B cell (primary cell): ENCODE measurements around the gene TTLL1. TPM values are rescaled to one million over a fixed set of nuclear protein-coding genes. Genes with fewer than 3 reads are reported as not detected.

Experiments used
- ATAC-seq: fragments of 200-7000 bp; cut with Tn5 transposase; one replicate; pipeline ENCODE4 v1.10.0; 2021; ENCODE audit warnings: low read depth, mild to moderate bottlenecking, moderate number of reproducible peaks, moderate library complexity
- CTCF ChIA-PET: fragments of 350-600 bp; sonication (Branson Sonifier 250); formaldehyde crosslinking; loops from one replicate; lab custom pipeline; 2021; ENCODE audit warnings: antibody characterized with exemption, inconsistent platforms; lab: Charles Lee
- POLR2A ChIA-PET: fragments of 350-600 bp; sonication (Branson Sonifier 250); formaldehyde crosslinking; loops from one replicate; lab custom pipeline; 2021; ENCODE audit warnings: antibody characterized with exemption; lab: Charles Lee
- DNase-seq: peaks from one replicate; pipeline ENCODE4 v3.0.0; 2013
- H2AFZ ChIP-seq: 2 replicates; pipeline ENCODE4 v1.6.1; 2012; ENCODE audit warnings: mild to moderate bottlenecking, low read depth, low read length; ENCODE audit not compliant: insufficient read depth, poor library complexity, severe bottlenecking
- H3K27ac ChIP-seq, 2 donors: 1 replicate in 1 of 2; 2 replicates in 1 of 2; pipeline ENCODE4 v1.5.1; 2012 to 2013; ENCODE audit warnings: low read length in 2 of 2, mild to moderate bottlenecking in 2 of 2, moderate library complexity in 1 of 2
- H3K27me3 ChIP-seq, 4 experiments: fragments of 200-600 bp in 1 of 4; sonication (generic) in 1 of 4; replicated peaks in 1 of 4; 1 replicate in 2 of 4; 2 replicates in 2 of 4; pipeline versions ENCODE4 v1.6.1 to v1.7.0; 2013 to 2016; ENCODE audit warnings: low read length in 3 of 4, mild to moderate bottlenecking in 2 of 4, mixed read lengths in 1 of 4, moderate library complexity in 1 of 4; ENCODE audit not compliant: insufficient read depth in 4 of 4, control insufficient read depth in 3 of 4; ENCODE audit errors: control extremely low read depth in 1 of 4
- H3K36me3 ChIP-seq, 2 experiments: replicated peaks in 1 of 2; 1 replicate in 1 of 2; 2 replicates in 1 of 2; pipeline versions ENCODE4 v1.6.1 to v1.7.1; 2013; ENCODE audit warnings: low read length in 1 of 2; ENCODE audit not compliant: insufficient read depth in 2 of 2, control insufficient read depth in 1 of 2; ENCODE audit errors: control extremely low read depth in 1 of 2, extremely low read depth in 1 of 2
- H3K4me1 ChIP-seq, 2 donors: fragments of 200-600 bp in 1 of 2; sonication (generic) in 1 of 2; 1 replicate in 1 of 2; 2 replicates in 1 of 2; pipeline versions ENCODE4 v1.5.1 to v1.6.1; 2013 to 2017; ENCODE audit warnings: low read length in 2 of 2; ENCODE audit not compliant: control insufficient read depth in 2 of 2, insufficient read depth in 2 of 2
- H3K4me2 ChIP-seq: replicated peaks from 2 replicates; pipeline ENCODE3; 2012; ENCODE audit warnings: mild to moderate bottlenecking, low read depth, low read length; ENCODE audit not compliant: poor library complexity, severe bottlenecking
- H3K4me3 ChIP-seq, 5 experiments: fragments of 200-600 bp in 1 of 5; sonication (generic) in 1 of 5; 1 replicate in 3 of 5; 2 replicates in 2 of 5; pipeline versions ENCODE4 v1.5.1 to v1.7.0; 2011 to 2016; ENCODE audit warnings: low read length in 4 of 5, mild to moderate bottlenecking in 4 of 5, low read depth in 2 of 5, control low read depth in 1 of 5, moderate library complexity in 1 of 5; ENCODE audit not compliant: insufficient read depth in 1 of 5; ENCODE audit errors: control extremely low read depth in 1 of 5, extremely low read depth in 1 of 5
- H3K79me2 ChIP-seq: fragments of 200-600 bp; sonication (generic); one replicate; pipeline ENCODE4 v1.6.0; 2016; ENCODE audit warnings: low read length; ENCODE audit not compliant: control insufficient read depth, insufficient read depth
- H3K9ac ChIP-seq: fragments of 200-600 bp; sonication (generic); 2 replicates; pipeline ENCODE4 v1.6.1; 2017; ENCODE audit warnings: mild to moderate bottlenecking, low read length, moderate library complexity
- H3K9me3 ChIP-seq, 3 donors: one replicate each; pipeline versions ENCODE4 v1.6.1 to v1.7.1; 2013; ENCODE audit warnings: low read length in 2 of 3; ENCODE audit not compliant: control insufficient read depth in 2 of 3, insufficient read depth in 1 of 3; ENCODE audit errors: control extremely low read depth in 1 of 3
- H4K20me1 ChIP-seq: 2 replicates; pipeline ENCODE4 v1.6.0; 2012; ENCODE audit warnings: mild to moderate bottlenecking, low read length; ENCODE audit not compliant: insufficient read depth, control insufficient read depth, poor library complexity, severe bottlenecking
- H3K27ac Mint-ChIP-seq: one replicate; pipeline ENCODE4 v1.8.0; 2021; ENCODE audit warnings: mixed read lengths
- H3K27me3 Mint-ChIP-seq: one replicate; pipeline ENCODE4 v1.8.0; 2021; ENCODE audit warnings: mixed read lengths
- H3K4me1 Mint-ChIP-seq: one replicate; pipeline ENCODE4 v1.8.0; 2021; ENCODE audit warnings: mixed read lengths
- H3K4me3 Mint-ChIP-seq: one replicate; pipeline ENCODE4 v1.8.0; 2021; ENCODE audit warnings: mixed read lengths
- H3K9me3 Mint-ChIP-seq: one replicate; pipeline ENCODE4 v1.8.0; 2022; ENCODE audit warnings: mixed read lengths; ENCODE audit not compliant: insufficient read depth
- CTCF ChIP-seq: fragments of 200-600 bp; IDR thresholded peaks from one replicate; pipeline ENCODE4 v1.8.0; 2022; ENCODE audit warnings: antibody characterized with exemption, mild to moderate bottlenecking
- EZH2 ChIP-seq: IDR thresholded peaks from 2 replicates; pipeline ENCODE4 v1.6.1; 2012; ENCODE audit warnings: borderline replicate concordance, low read depth, mild to moderate bottlenecking, moderate library complexity, low read length; ENCODE audit not compliant: insufficient read depth, poor library complexity, severe bottlenecking
- WGBS: methylation state at CpG from one replicate; pipeline ENCODE4 v1.1.5; 2013; ENCODE audit warnings: missing lambda C conversion rate; ENCODE audit not compliant: insufficient coverage; 5-methylcytosine and 5-hydroxymethylcytosine counted together
- intact Hi-C: fragments of 100-400 bp; cut with micrococcal nuclease; formaldehyde crosslinking; loops from one replicate; pipeline ENCODE4 v1.10.0; 2022
- polyA plus RNA-seq: library from polyadenylated mRNA; depleted of rRNA; stranded (reverse); fragments of >200 nt; gene quantifications from 2 replicates; pipeline ENCODE4 v1.2.3, GENCODE V29; 2012
- total RNA-seq, 2 donors: library from RNA; stranded (reverse); fragments of 120-200 nt in 1 of 2; gene quantifications; 1 replicate in 1 of 2; 2 replicates in 1 of 2; pipeline versions ENCODE4 v1.2.3 to v1.2.4, GENCODE V29; 2013 to 2022

TTLL1 gene
- total and polyA plus RNA-seq, 2 donors (not counting 1 experiment from before 2014, with no cell fraction given), result 3.0 to 3.3 TPM

- TF ChIP-seq EZH2 (no peak), CTCF (no peak)
- peaks cover 5% of the 10 kb centered on the region for H3K79me2 ChIP-seq
- 95% methylated on average over 3 of the region's 4 CpGs for WGBS
- no peak overlapping the region for H2AFZ ChIP-seq
- ATAC-seq, result no peak
- H3K27me3 ChIP-seq, result peaks cover 0 to 5% (median 0%) of the 10 kb centered on the region in 4 experiments
- no peak overlapping the region for H3K4me3 ChIP-seq
- POLR2A ChIA-PET, result no interaction called here
- intact Hi-C loops, result loop anchor here (10.0 kb wide), 1 partner anchor 270 kb away; no protein-coding TSS in a partner anchor
- peaks cover 9 to 39% of the 10 kb centered on the region in 2 experiments for H3K36me3 ChIP-seq
- H3K27ac ChIP-seq, result no peak overlapping the region
- H4K20me1 ChIP-seq, result peaks cover 28% of the 10 kb centered on the region
- Mint-ChIP-seq H3K4me3 (no peak overlapping the region), H3K4me1 (peaks cover 3% of the 10 kb centered on the region), H3K27me3 (no peaks in the 10 kb centered on the region), H3K9me3 (no peaks in the 10 kb centered on the region), H3K27ac (no peak overlapping the region)
- CTCF ChIA-PET, result interaction anchor here (0.7 to 2.0 kb wide), 3 partner anchors 24 to 1099 kb away, joined by 4 to 9 read pairs (median 5); partner anchors contain the start of gene BIK
- peaks cover 0 to 6% (median 0%) of the 10 kb centered on the region in 3 donors for H3K9me3 ChIP-seq
- H3K9ac ChIP-seq, result no peak overlapping the region
- peaks cover 3 to 15% of the 10 kb centered on the region in 2 donors for H3K4me1 ChIP-seq
- H3K4me2 ChIP-seq, result no peak overlapping the region
- no peak for DNase-seq
Observed at GRCh38 chr22:43134553-43134952, 45.4 kb upstream of the TTLL1 start.

GRCh38 chr22:43133401-43133800 is 44.2 kb upstream of the TTLL1 start:
- H3K4me2 ChIP-seq, result no peak overlapping the region
- Mint-ChIP-seq H3K27me3 (no peaks in the 10 kb centered on the region), H3K27ac (no peak overlapping the region), H3K4me1 (peaks cover 11% of the 10 kb centered on the region), H3K4me3 (no peak overlapping the region), H3K9me3 (no peaks in the 10 kb centered on the region)
- peaks cover 40% of the 10 kb centered on the region for H4K20me1 ChIP-seq
- DNase-seq, result no peak
- CTCF ChIA-PET, result interaction anchor here (0.7 to 1.7 kb wide), 4 partner anchors 9 to 326 kb away, joined by 3 to 5 read pairs (median 4); partner anchors contain the start of genes BIK and MCAT
- H3K27me3 ChIP-seq, result peaks cover 0 to 15% (median 6%) of the 10 kb centered on the region in 4 experiments
- TF ChIP-seq EZH2 (no peak), CTCF (no peak)
- H3K27ac ChIP-seq, result no peak overlapping the region
- no peak for ATAC-seq
- peaks cover 9 to 39% of the 10 kb centered on the region in 2 experiments for H3K36me3 ChIP-seq
- H3K9me3 ChIP-seq, result peaks cover 0 to 6% (median 0%) of the 10 kb centered on the region in 3 donors
- WGBS, result 90% methylated on average over 8 of the region's 9 CpGs
- no peak overlapping the region for H3K4me3 ChIP-seq
- peaks cover 5% of the 10 kb centered on the region for H3K79me2 ChIP-seq
- POLR2A ChIA-PET, result interaction anchor here (0.7 kb wide), 1 partner anchor 25 kb away, joined by 3 read pairs; no protein-coding TSS in a partner anchor
- intact Hi-C loops, result loop anchor here (10.0 kb wide), 1 partner anchor 269 kb away; no protein-coding TSS in a partner anchor
- peaks cover 15 to 26% of the 10 kb centered on the region in 2 donors for H3K4me1 ChIP-seq
- no peak overlapping the region for H2AFZ ChIP-seq
- H3K9ac ChIP-seq, result no peak overlapping the region
